Esophagus muscularis mucosa (tissue), 4 donors: ENCODE results near the gene ASF1B. TPM values are rescaled to one million over a fixed set of nuclear protein-coding genes. Genes with fewer than 3 reads are reported as not detected.

Source experiments
- DNase-seq: peaks from one replicate; pipeline ENCODE4 v3.0.0-alpha.2; 2017; ENCODE audit errors: extremely low spot score
- H3K27ac ChIP-seq, 4 donors: fragments of 200-600 bp; sonication (generic); replicated peaks in 1 of 4; 1 replicate in 3 of 4; 2 replicates in 1 of 4; pipeline ENCODE4 v1.5.1; 2016 to 2019; ENCODE audit warnings: mild to moderate bottlenecking in 1 of 4
- H3K27me3 ChIP-seq, 4 donors: fragments of 200-600 bp; sonication (generic); one replicate each; pipeline versions ENCODE4 v1.5.1 to v1.6.0; 2016 to 2019
- H3K36me3 ChIP-seq, 4 donors: fragments of 200-600 bp; sonication (generic); one replicate each; pipeline ENCODE4 v1.5.1; 2016 to 2019
- H3K4me1 ChIP-seq, 4 donors: fragments of 200-600 bp; sonication (generic); one replicate each; pipeline ENCODE4 v1.5.1; 2016 to 2019
- H3K4me3 ChIP-seq, 4 donors: fragments of 200-600 bp; sonication (generic); 1 replicate in 2 of 4; 2 replicates in 2 of 4; pipeline ENCODE4 v1.5.1; 2016 to 2019; ENCODE audit warnings: mild to moderate bottlenecking in 4 of 4, moderate library complexity in 1 of 4
- H3K9me3 ChIP-seq, 4 donors: fragments of 200-600 bp; sonication (generic); 1 replicate in 3 of 4; 2 replicates in 1 of 4; pipeline ENCODE4 v1.5.1; 2016 to 2019
- CTCF ChIP-seq, 3 experiments: fragments of 200-600 bp in 2 of 3; fragments of 450-650 bp in 1 of 3; sonication (generic) in 2 of 3; IDR thresholded peaks; one replicate each; pipeline ENCODE4 v1.5.1; 2017 to 2019; ENCODE audit warnings: antibody characterized with exemption in 3 of 3, mild to moderate bottlenecking in 2 of 3, moderate library complexity in 1 of 3
- EP300 ChIP-seq: sonication (generic); formaldehyde crosslinking; IDR thresholded peaks from one replicate; pipeline ENCODE4 v1.6.1; 2017; ENCODE audit warnings: antibody characterized with exemption
- POLR2A ChIP-seq: fragments of 450-650 bp; IDR thresholded peaks from one replicate; pipeline ENCODE4 v1.6.1; 2017; ENCODE audit warnings: antibody characterized with exemption, moderate library complexity, mild to moderate bottlenecking, low read depth
- POLR2AphosphoS5 ChIP-seq, 2 donors: sonication (generic); formaldehyde crosslinking; IDR thresholded peaks; one replicate each; pipeline ENCODE4 v1.6.1; 2017; ENCODE audit warnings: antibody characterized with exemption in 2 of 2
- WGBS: methylation state at CpG from one replicate; pipeline ENCODE4 v1.1.5; 2018; 5-methylcytosine and 5-hydroxymethylcytosine counted together
- intact Hi-C: fragments of 100-400 bp; cut with DNase I; formaldehyde crosslinking; loops from one replicate; pipeline ENCODE4 v1.15.1; 2023
- total RNA-seq, 4 donors: library from RNA; depleted of rRNA; stranded (reverse); fragments of >200 nt; gene quantifications; one replicate each; pipeline versions ENCODE4 v1.1.0 to v1.2.1, GENCODE V29; 2016

The ASF1B gene
- total RNA-seq, 4 donors from 2014 or later: 0.63 to 1.3 (median 0.65) TPM; not detected in 1

- Histone ChIP-seq H3K27me3 (no peaks in the 10 kb centered on the region), H3K27ac (peak overlapping the region; percentile 94 to 97 (median 94)), H3K4me1 (peaks cover 16 to 37% (median 21%) of the 10 kb centered on the region in 4 donors), H3K4me3 (peak overlapping the region; percentile 72 to 80 (median 75)), H3K36me3 (peaks cover 16 to 40% (median 28%) of the 10 kb centered on the region in 4 donors), H3K9me3 (peaks cover 0 to 10% (median 7%) of the 10 kb centered on the region in 4 donors)
- TF ChIP-seq POLR2A (no peak), CTCF (IDR thresholded peaks at IDR 0.05) (no peak), POLR2AphosphoS5 (IDR thresholded peaks at IDR 0.05) (no peak), EP300 (no peak)
- 21% methylated on average over 15 of the region's 15 CpGs for WGBS
- no peak for DNase-seq
- intact Hi-C loops: no loop called here
These were observed 44.5 kb downstream of the ASF1B start for GRCh38 chr19:14091813-14092462.

DNA sequence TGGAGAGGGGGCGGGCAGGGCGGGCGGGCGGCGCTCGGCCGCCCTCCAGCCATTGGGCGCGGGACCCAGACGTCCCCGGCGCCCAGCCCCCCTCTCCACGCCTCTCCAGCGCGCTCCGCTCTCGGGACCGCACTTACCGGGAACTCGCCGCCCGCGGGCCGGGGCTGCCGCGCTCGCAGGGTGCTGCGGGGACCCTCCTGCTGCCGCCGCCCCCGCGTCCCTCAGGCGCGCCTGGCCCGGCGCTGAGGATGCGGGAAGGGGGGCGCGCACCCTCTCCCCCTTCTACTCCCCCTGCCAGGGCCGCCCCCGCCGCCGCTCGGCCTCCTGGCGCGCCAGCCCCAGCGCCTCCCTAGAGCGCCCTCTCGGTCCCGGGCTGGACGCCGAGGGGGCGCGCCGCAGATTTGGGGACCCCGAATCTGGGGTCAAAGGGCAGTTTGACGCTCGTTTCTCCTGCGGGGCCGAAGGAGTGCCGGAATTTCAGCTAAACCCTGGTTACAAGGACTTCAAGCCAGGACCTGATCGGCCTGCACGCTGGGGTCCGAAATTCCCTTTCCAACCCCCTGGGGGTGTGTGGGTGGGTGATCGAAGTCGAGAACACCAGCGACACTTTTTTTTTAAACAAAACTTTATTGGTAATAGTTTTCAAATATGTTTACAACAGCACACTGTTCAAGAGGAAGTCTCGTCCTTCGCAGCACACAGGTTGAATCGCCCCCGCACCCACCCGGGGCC, 45.1 kb downstream of the ASF1B start:
- no peak for DNase-seq
- Histone ChIP-seq H3K9me3 (peaks cover 0 to 10% (median 7%) of the 10 kb centered on the region in 4 donors), H3K4me1 (peaks cover 16 to 37% (median 21%) of the 10 kb centered on the region in 4 donors), H3K4me3 (peak overlapping the region; percentile 72 to 80 (median 75)), H3K27me3 (no peaks in the 10 kb centered on the region), H3K36me3 (peaks cover 9 to 36% (median 23%) of the 10 kb centered on the region in 4 donors), H3K27ac (peak overlapping the region; percentile 94 to 97 (median 94))
- 0% methylated on average over 11 of the region's 72 CpGs for WGBS
- TF ChIP-seq EP300: no peak
- TF ChIP-seq POLR2AphosphoS5 (IDR thresholded peaks at IDR 0.05): peak; percentile 66 to 89
- TF ChIP-seq POLR2A: peak; percentile 40
- TF ChIP-seq CTCF (IDR thresholded peaks at IDR 0.05): peak in 2 of 3 experiments; percentile 20 to 29
- intact Hi-C loops: no loop called here

DNA sequence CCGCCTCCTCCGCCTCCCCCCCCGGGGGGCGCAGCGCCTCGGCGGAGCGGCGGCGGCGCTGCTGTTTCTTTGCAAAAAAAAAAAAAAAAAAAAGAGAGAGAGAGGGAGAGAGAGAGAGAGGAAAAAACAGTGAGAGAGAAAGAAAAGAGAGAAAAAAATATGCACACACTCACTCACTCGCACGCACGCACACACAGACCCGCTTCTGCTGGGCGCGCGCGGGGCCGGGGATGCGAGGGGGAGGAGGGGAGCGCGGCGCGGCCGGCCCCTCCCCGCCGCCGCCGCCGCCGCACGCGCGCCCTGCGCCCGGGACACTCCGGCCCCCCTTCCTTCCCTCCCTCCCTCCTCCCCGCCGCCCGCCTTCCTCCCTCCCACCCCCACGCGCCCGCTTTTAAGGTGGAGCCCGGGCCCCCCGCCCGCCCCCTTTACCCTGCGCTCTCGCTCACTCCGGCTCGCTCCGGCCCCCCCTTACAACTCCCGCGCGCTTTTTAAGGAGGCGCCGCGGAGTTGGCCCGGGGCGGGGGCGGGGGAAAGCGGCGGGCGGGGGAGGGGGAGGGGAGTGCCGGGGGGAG, 45.8 kb downstream of the ASF1B start, which contains the start of gene SAMD1:
Gene SAMD1 (minus strand): TSS at position 243 of the 572 bp plus-strand sequence.
- under 1% methylated on average over 27 of the region's 65 CpGs for WGBS
- no peak for TF ChIP-seq CTCF (IDR thresholded peaks at IDR 0.05)
- no peak for TF ChIP-seq EP300
- no peak for TF ChIP-seq POLR2A
- no peak for TF ChIP-seq POLR2AphosphoS5 (IDR thresholded peaks at IDR 0.05)

DNA sequence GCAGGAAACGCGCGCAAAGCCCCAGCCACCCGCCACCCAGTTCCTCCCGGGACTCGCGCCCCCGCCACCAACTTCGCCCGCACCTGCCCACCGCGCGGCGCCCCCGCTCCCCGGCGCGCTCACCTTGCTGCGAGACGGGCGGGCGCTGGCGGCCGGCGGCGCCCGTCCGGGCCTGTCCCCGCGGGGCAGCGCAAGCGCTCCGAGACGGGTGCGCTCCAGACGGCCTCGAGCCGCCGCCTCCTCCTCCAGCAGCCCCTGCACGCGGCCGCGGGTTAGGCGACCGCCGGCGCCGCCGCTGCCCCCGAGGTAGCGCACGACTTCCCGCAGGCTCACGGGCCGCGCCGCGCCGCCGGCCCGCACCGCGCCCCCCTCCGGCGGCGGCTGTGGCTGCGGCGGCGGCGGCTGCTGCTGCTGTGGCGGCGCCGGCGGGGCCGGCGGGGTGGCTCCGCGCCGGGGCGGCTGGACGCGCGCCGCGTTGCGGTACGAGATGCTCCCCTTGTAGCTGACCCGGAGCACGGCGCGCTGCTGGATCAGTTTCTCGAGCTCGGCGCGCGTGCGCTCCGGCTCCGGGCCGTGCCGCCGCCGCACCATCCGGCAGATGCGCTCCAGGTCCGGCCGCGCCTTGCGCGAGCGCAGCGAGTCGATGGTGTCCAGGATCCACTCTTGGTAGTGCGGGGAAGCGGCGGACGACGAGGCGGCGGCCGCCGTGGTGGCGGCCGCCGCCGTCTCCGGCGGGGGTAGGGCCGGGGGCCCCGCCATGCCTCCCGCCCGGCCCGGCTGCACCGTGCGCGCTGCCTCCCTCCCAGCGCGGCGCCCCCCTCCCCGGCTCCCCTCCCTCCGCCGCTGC, 46.5 kb downstream of the ASF1B start:
- Histone ChIP-seq H3K9me3 (peaks cover 0 to 10% (median 7%) of the 10 kb centered on the region in 4 donors), H3K4me3 (peak overlapping the region; percentile 72 to 80 (median 75)), H3K27me3 (no peaks in the 10 kb centered on the region), H3K36me3 (peaks cover 8 to 29% (median 18%) of the 10 kb centered on the region in 4 donors), H3K27ac (peak overlapping the region; percentile 94 to 97 (median 94)), H3K4me1 (peaks cover 16 to 37% (median 22%) of the 10 kb centered on the region in 4 donors)
- intact Hi-C loops: no loop called here
- no peak for TF ChIP-seq POLR2A
- TF ChIP-seq CTCF (IDR thresholded peaks at IDR 0.05): no peak
- no peak for TF ChIP-seq POLR2AphosphoS5 (IDR thresholded peaks at IDR 0.05)
- TF ChIP-seq EP300: no peak
- WGBS: 0% methylated on average over 20 of the region's 142 CpGs
- DNase-seq: no peak

More for the DNA sequence above, 45.8 kb downstream of the ASF1B start, which contains the start of gene SAMD1:
- Histone ChIP-seq H3K27me3 (no peaks in the 10 kb centered on the region), H3K27ac (peak within 1 kb of the TSS; percentile 94 to 97 (median 94)), H3K4me1 (peaks cover 16 to 37% (median 22%) of the 10 kb centered on the region in 4 donors), H3K9me3 (peaks cover 0 to 10% (median 7%) of the 10 kb centered on the region in 4 donors), H3K36me3 (peaks cover 8 to 31% (median 19%) of the 10 kb centered on the region in 4 donors), H3K4me3 (peak within 1 kb of the TSS; percentile 72 to 80 (median 75))
- intact Hi-C loops: no loop called here
- peak; percentile 97 for DNase-seq
